AG09309 (cell line): Measurements from ENCODE around the gene MAGI2.

ENCODE experiments used
- DNase-seq: peaks from one replicate; pipeline ENCODE4 v3.0.0-alpha.2; 2010; ENCODE audit warnings: low read depth
- H3K4me3 ChIP-seq: 2 replicates; pipeline ENCODE4 v1.5.1; 2011; ENCODE audit warnings: mild to moderate bottlenecking, low read depth, low read length, moderate library complexity; ENCODE audit not compliant: control insufficient read depth
- CTCF ChIP-seq: IDR thresholded peaks from 2 replicates; pipeline ENCODE4 v1.5.1; 2011; ENCODE audit warnings: mild to moderate bottlenecking, low read depth, low read length, inconsistent platforms; ENCODE audit not compliant: insufficient read depth, control insufficient read depth; ENCODE audit errors: missing control alignments

The MAGI2 gene

GRCh38 chr7:78398081-78398480, 1055.4 kb downstream of the MAGI2 start:
- no peak for TF ChIP-seq CTCF
- no peak for DNase-seq
- H3K4me3 ChIP-seq, result no peak overlapping the region

- DNase-seq, result no peak
- TF ChIP-seq CTCF, result no peak
- H3K4me3 ChIP-seq, result no peak overlapping the region
Measured at GRCh38 chr7:78396210-78396609, 1057.3 kb downstream of the MAGI2 start.

- no peak for DNase-seq
- no peak for TF ChIP-seq CTCF
- no peak overlapping the region for H3K4me3 ChIP-seq
Measured at GRCh38 chr7:78395298-78396036, 1058.0 kb downstream of the MAGI2 start.

GRCh38 chr7:78389022-78389421, 1064.4 kb downstream of the MAGI2 start:
- no peak overlapping the region for H3K4me3 ChIP-seq
- TF ChIP-seq CTCF, result no peak
- no peak for DNase-seq

- no peak for DNase-seq
- no peak for TF ChIP-seq CTCF
- H3K4me3 ChIP-seq, result no peak overlapping the region
Measured at GRCh38 chr7:78386520-78386919, 1066.9 kb downstream of the MAGI2 start.

GRCh38 chr7:78383096-78383880, 1070.2 kb downstream of the MAGI2 start:
- no peak for DNase-seq
- no peak overlapping the region for H3K4me3 ChIP-seq
- TF ChIP-seq CTCF, result no peak
